ENCODE measurements around the gene INMT.

INMT gene

DNA sequence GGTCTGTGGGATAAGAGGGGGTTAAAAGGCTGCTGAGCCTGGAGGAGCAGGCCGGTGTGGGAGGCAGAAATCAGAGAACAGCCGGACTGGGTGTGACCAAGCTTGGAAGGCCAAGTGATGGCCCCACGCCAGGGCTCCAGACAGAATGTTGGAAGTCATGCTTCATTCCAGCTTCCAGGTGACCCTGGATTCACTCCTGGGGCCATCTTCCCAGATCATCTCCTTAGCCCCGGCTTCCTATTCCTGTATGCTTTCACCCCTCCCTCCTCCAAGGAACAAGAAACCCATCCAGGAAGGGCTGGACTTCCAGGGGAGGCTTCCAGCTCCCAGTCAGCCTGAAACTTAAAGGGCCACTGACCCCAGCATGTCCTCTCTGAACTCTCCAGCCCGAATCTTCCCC, 1.0 kb downstream of the INMT start:
- no peak for DNase-seq (ENCODE audit: low read depth)

- DNase-seq (ENCODE audit: low read depth) = no peak
Observed at GRCh38 chr7:30754315-30754877, 2.5 kb downstream of the INMT start.

- no peak for DNase-seq (ENCODE audit: low read depth)
Observed at GRCh38 chr7:30755384-30756154, 3.6 kb downstream of the INMT start.

DNA sequence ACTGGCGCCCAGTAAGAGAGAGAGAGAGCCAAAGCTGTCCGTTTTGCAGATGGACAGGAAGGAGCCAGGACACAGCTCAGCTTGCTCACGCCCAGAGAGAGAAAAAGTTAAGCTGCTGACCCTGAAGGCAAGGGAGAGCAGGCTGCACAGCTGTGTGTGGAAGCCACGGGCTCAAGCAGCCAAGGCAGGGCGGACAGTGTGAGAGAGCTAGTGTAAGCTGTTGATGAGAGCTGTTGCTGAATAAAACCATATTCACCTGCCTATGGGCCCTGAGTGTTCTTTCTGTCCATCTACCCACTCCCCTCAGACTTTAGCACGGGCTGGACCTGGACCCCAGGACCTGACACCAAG, 5.4 kb downstream of the INMT start:
- no peak for DNase-seq (ENCODE audit: low read depth)

DNA sequence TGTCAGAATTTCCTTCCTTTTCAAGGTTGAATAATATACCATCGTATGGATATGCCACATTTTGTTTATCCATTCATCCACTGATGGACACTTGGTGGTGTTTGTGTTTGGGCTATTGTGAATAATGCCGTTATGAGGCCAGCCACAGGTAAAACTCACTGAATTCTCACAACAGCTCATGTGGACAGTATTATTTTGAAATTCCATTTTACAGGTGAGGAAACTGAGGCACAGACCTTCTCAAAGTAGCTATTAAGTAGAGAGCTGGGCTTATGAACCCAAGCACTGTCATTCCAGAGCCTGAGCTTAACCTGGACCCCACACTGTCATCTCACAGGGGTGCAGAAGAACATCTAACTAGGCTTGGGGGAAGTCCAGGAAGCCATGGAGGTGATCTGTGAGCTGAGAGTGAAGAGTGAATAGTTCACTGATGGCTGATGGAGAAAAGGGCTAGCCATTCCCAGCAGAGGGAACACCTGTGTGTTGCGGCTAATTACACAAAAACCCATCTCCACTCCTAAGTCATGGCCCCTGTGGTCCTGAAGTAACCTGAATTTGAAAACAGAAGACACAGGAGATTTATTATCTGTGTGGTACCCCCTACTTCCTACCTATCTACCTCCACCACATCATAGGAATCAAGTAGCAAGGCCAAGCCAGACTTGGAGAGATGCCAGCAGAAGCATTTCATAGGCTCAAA, 8.7 kb downstream of the INMT start:
- no peak for DNase-seq (ENCODE audit: low read depth)

- DNase-seq (ENCODE audit: low read depth) = no peak
Observed at GRCh38 chr7:30761214-30762156, 9.6 kb downstream of the INMT start.

DNA sequence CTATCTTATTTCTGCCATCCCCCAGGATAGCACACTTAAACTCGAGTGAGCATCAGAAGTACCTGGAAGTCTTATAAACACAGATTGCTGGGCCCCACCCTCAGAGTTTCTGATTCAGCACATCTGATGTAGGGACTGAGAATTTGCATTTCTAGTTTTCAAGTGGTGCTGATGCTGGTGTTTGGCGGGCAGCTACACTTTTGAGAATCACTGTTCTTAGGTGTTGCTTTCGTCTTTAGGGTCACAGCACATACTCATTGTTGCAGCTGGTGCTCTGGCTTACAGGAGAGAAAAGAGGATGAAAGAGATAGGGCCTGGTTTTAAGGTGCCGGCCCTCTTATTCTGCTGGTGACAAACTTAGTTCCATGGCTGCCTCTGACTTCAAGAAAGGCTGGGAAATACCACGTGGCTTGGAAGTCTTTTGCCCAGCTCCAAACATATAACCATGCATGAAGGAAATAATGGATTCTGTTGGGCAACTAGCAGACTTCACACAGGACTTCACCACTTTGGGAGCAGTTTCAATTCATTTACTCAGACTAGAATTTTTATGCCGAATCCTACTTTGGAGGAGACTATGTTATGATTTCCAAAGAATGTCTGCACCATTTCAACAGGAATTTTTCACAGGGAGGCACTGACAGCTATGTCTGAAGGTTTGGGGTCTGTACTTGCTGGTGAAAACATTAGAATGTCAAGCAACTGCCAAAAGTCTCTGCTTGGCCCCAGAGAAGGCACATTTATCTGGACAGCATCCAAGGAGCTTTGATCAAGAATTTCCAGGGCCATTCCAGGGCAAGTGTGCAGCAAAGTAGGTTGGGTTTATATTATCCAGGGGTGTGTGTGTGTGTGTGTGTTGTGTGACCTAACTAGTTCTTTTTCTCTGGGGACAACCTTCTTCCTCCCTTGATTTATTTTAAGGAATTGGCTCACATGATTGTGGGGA, 12.4 kb downstream of the INMT start:
- no peak for DNase-seq (ENCODE audit: low read depth)

- no peak for DNase-seq (ENCODE audit: low read depth)
Observed at GRCh38 chr7:30765408-30765807, 13.5 kb downstream of the INMT start.

DNA sequence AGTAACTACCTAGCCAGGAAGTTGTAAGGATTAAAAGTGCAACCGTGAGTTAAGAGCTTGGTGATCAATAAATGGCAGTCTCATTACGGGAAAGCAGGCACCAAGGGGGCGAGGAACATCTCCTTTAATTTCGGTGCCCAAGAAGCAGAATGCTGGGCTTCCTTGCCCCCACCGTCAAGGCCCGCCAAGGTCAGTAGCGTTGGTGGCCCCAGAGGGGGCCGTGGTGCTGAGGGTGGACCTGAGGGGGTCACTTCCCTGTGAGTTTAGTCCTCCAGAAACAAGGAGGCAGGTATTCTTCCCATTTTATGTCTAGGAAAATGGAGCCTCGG, 18.9 kb downstream of the INMT start:
- no peak for DNase-seq (ENCODE audit: low read depth)

- peak; percentile 53 for DNase-seq (ENCODE audit: low read depth)
Observed at GRCh38 chr7:30771174-30771879, 19.4 kb downstream of the INMT start, which contains the start of gene MINDY4. Gene MINDY4, plus strand, starts transcription at chr7:30771417. Its CDS starts 77 bp downstream, at chr7:30771494.

DNA sequence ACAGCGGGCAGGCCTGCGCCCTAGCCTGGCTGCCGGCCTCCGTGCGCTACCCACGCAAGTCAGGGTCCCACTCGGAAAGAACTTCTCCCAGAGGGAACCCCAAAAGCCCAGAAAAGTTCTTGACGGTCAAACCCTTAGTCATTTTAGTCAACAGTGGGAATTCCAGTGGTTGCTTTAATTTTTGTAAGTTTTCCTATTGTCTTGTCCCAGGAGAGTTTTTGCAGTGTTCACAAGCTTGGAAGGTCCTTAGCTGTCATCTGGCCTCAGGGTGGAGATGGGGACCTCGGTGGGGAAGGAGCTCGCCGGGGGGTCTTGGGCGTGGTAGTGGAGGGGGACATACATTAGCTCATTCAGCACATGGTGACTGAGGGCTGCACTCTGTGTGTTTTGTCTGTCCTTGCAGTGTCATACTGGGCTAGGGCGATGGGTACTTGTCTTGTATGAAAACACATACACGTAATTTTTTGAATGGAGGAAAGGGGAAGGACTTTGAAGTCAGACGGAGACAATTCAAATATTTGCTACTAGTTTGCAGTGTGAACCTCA, 20.0 kb downstream of the INMT start:
- no peak for DNase-seq (ENCODE audit: low read depth)

DNA sequence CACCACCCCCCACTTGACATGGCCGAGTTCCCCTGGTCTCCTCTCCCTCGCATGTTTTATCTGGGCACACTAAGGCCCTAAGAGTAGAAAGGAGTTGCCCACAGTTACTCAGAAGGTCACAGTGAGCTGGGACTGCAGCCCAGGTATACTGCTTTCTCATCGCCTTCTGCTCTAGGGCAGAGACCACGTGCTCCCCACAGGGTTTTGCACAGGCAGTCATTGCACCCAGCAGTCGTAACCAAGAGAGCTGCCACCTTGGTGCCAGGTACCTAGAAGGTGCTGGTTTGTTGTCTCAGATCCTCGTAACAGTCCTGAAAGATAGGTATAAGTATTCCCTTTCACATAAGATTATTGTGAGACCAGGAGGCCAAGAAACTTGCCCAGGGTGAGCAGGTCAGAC, 21.0 kb downstream of the INMT start:
- no peak for DNase-seq (ENCODE audit: low read depth)

DNA sequence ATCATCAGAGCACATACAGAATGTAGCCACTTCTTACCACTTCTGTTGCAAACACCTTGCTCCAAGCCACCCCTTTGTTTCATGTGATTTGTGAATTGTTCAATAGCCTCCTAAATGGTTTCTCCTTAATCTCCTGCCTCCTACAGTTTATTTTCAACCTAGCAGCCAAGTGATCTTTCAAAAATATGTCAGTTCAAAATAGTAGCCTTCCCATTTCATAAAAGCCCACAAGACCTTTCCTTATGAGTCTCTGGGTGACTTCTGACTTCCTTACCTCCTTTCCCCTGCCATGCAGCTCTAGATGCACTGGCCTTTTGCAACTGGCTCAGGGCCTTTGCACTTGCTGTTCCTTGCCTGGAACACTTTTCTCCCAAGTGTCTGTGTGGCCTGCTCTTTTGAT, 24.1 kb downstream of the INMT start:
- no peak for DNase-seq (ENCODE audit: low read depth)

DNA sequence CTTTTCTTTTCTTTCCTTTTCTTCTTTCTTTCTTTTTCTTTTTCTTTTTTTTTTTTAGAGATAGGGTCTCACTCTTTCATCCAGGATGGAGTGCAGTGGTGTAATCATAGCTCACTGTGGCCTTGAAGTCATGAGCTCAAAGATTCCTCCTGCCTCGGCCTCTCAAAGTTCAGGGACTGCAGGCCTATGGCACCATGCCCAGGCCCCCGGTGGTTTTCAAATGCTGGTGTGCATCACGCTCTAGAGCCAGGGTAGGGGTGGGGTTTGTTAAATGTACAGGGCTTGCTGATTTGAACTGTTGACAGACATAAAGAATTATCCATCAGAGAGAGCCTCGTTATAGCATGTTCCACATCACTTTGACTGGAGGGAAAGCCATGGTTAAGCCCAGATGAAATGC, 25.0 kb downstream of the INMT start:
- DNase-seq (ENCODE audit: low read depth) = no peak

DNA sequence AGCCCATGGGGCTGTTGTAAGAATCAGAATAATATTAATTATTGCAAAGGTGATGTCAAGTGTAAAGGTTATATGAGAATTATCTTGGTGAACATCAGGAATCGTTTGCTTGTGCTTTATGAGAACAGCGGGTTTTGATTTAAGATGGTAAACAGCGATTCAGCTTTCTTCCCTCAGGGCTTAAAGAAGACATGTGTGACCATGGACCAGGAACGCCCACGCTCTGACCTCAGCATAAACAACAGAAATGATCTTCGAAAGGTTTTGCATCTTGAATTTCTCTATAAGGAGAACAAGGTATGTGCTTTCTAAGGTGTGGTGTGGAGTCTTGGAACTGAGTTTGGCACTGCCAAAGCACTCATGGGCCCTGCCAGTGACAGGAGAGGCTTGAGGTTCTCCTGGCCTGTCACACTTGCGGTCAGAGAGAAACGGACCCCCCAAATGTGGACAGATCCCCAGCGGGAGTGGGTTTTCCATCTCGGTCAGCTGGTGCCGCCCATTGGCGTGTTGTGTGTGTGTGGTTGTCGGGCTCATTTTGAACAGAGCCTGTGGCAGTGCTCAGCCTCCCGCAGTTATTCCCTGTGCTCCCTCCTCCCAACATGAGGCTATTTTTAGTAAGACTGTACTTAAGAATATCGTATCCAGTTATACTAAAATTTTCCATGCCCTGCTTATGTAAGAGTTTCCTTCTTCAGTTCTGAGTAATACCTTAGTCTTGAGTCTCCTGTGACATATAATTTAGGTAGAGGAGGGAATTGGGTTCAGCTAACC, 26.5 kb downstream of the INMT start:
- no peak for DNase-seq (ENCODE audit: low read depth)

DNA sequence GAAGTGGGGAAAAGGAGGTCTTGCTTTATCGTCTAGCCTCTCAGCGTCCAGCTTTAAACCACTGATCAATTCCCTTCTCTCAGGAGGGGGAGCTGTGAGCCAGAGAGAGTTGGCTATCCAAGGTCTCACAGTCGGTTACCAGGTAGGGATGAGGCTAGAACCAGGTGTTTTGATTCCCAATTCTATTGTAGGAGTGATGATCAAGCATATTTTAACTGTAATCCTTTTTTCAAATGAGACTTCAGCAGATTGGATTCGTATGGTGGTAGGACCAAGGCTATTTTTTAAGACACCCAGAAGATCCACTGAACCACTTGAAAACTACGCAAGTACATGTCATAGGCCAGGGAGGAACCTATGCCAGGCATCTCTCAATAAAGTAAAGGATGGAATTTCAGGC, 27.6 kb downstream of the INMT start:
- DNase-seq (ENCODE audit: low read depth) = no peak

DNA sequence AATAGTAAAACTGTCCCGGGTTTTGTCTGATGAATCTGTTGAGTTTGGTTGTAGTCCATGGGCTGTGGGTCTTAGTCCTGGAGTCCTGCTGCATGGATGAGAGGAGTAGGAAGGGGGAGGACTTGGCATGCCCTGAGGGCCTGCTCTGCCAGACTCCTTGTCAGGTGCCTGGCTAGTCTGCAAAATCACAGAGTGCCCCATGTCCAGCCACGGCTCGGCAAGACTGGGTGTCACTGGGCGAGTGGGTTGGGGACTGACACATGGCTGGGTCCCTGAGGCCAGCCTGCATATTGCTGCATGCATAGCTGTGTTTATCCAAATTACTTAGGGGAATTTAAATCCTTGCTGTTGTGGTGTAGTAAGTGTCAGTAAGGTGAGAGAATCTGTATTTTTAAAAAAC, 29.0 kb downstream of the INMT start:
- DNase-seq (ENCODE audit: low read depth) = no peak

- no peak for DNase-seq (ENCODE audit: low read depth)
Observed at GRCh38 chr7:30782690-30783089, 30.8 kb downstream of the INMT start.

- DNase-seq (ENCODE audit: low read depth) = no peak
Observed at GRCh38 chr7:30785786-30786185, 33.9 kb downstream of the INMT start.

- no peak for DNase-seq (ENCODE audit: low read depth)
Observed at GRCh38 chr7:30787486-30787885, 35.6 kb downstream of the INMT start.
